G401 (cell line): Measurements from ENCODE around the gene RNH1. TPM values are rescaled to one million over a fixed set of nuclear protein-coding genes. Genes with fewer than 3 reads are reported as not detected.
"Not testable (repeated sequence)": the region's sequence is repeated elsewhere in the genome, so short reads cannot be mapped to it uniquely, and the experiment has no call there.

ENCODE experiments used
- DNase-seq: peaks from one replicate; pipeline ENCODE4 v3.0.0-alpha.2; 2015; ENCODE audit warnings: low spot score
- in situ Hi-C: cut with HindIII; loops from 2 replicates; pipeline ENCODE4 v1.10.0; 2016; ENCODE audit warnings: low sequenced_read_pairs, mixed read lengths
- total RNA-seq: library from RNA; depleted of rRNA; stranded (reverse); fragments of >200 nt; shearing (Covaris generic); gene quantifications from 2 replicates; pipeline ENCODE4 v1.2.3, GENCODE V29; 2014

RNH1 gene
- total RNA-seq, 1 experiment from 2014 or later: 164 TPM

- no peak for DNase-seq
- in situ Hi-C loops: no loop called here
Measured at GRCh38 chr11:488579-488978, 18.5 kb downstream of the RNH1 start.

- in situ Hi-C loops: no loop called here
- DNase-seq: no peak
Measured at GRCh38 chr11:488062-488461, 19.0 kb downstream of the RNH1 start.

GRCh38 chr11:487571-488021 is 19.4 kb downstream of the RNH1 start:
- no peak for DNase-seq
- in situ Hi-C loops: no loop called here

GRCh38 chr11:486189-486588 is 20.9 kb downstream of the RNH1 start:
- in situ Hi-C loops: no loop called here
- DNase-seq: no peak

- no peak for DNase-seq
- in situ Hi-C loops: no loop called here
Measured at GRCh38 chr11:484616-485015, 22.4 kb downstream of the RNH1 start.

- in situ Hi-C loops: no loop called here
- DNase-seq: no peak
Measured at GRCh38 chr11:479311-479710, 27.7 kb downstream of the RNH1 start.

- in situ Hi-C loops: no loop called here
- peak; percentile 87 for DNase-seq
Measured at GRCh38 chr11:477052-477715, 29.9 kb downstream of the RNH1 start.

GRCh38 chr11:476416-476815 is 30.6 kb downstream of the RNH1 start:
- in situ Hi-C loops: no loop called here
- no peak for DNase-seq

- no peak for DNase-seq
- in situ Hi-C loops: no loop called here
Measured at GRCh38 chr11:475941-476340, 31.1 kb downstream of the RNH1 start.

GRCh38 chr11:474914-475506 is 32.0 kb downstream of the RNH1 start:
- in situ Hi-C loops: no loop called here
- no peak for DNase-seq

- in situ Hi-C loops: no loop called here
- no peak for DNase-seq
Measured at GRCh38 chr11:473962-474785, 32.9 kb downstream of the RNH1 start.

- in situ Hi-C loops: no loop called here
- no peak for DNase-seq
Measured at GRCh38 chr11:473415-473814, 33.6 kb downstream of the RNH1 start.

- in situ Hi-C loops: no loop called here
- no peak for DNase-seq
Measured at GRCh38 chr11:472816-473215, 34.2 kb downstream of the RNH1 start.

GRCh38 chr11:472272-472671 is 34.8 kb downstream of the RNH1 start:
- in situ Hi-C loops: no loop called here
- DNase-seq: no peak

GRCh38 chr11:471468-472145 is 35.4 kb downstream of the RNH1 start:
- in situ Hi-C loops: no loop called here
- DNase-seq: no peak

- DNase-seq: peak; percentile 50
- in situ Hi-C loops: no loop called here
Measured at GRCh38 chr11:469684-470560, 37.1 kb downstream of the RNH1 start.

- in situ Hi-C loops, DNase-seq: not testable (repeated sequence)
Measured at GRCh38 chr11:469026-469683, 37.9 kb downstream of the RNH1 start.

- in situ Hi-C loops: no loop called here
- no peak for DNase-seq
Measured at GRCh38 chr11:468493-468892, 38.5 kb downstream of the RNH1 start.
